ENCODE measurements around the gene TMEM260.

DNA sequence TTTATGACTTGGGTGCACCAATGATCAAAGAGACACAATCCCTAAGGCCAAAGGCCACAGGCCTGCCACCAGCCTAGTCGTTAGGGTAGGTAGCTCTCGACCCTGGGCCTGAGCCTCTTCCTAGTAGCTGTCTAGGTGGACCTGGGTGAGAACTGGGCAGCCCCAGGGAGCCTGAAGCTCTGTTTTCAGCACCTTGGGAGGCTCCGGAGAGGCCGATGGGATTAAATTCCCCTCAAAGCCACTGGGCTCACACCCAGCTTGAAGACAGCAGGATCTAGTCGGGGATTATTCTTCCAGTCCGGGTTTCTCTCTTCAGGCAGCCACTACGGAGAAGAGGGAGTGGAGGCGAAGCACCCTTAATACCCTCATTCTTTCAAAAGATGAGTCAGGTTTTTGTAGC, 79.8 kb downstream of the TMEM260 start:
- TF ChIP-seq ESRRA (IDR thresholded peaks at IDR 0.05; ENCODE audit: low read length) (no peak), SRF (IDR thresholded peaks at IDR 0.05; ENCODE audit: low read depth in 2 of 2, low read length in 2 of 2) (no peak), ZZZ3 (IDR thresholded peaks at IDR 0.05; ENCODE audit: control insufficient read depth, insufficient read length, low read depth) (no peak), CHD1 (IDR thresholded peaks at IDR 0.05; ENCODE audit: low read depth, low read length) (no peak), DPF2 (IDR thresholded peaks at IDR 0.05) (no peak), EGR1 (IDR thresholded peaks at IDR 0.05; ENCODE audit: borderline replicate concordance in 1 of 2, low read depth in 2 of 2, low read length in 2 of 2) (no peak)
- TF ChIP-seq, protein P1, sequence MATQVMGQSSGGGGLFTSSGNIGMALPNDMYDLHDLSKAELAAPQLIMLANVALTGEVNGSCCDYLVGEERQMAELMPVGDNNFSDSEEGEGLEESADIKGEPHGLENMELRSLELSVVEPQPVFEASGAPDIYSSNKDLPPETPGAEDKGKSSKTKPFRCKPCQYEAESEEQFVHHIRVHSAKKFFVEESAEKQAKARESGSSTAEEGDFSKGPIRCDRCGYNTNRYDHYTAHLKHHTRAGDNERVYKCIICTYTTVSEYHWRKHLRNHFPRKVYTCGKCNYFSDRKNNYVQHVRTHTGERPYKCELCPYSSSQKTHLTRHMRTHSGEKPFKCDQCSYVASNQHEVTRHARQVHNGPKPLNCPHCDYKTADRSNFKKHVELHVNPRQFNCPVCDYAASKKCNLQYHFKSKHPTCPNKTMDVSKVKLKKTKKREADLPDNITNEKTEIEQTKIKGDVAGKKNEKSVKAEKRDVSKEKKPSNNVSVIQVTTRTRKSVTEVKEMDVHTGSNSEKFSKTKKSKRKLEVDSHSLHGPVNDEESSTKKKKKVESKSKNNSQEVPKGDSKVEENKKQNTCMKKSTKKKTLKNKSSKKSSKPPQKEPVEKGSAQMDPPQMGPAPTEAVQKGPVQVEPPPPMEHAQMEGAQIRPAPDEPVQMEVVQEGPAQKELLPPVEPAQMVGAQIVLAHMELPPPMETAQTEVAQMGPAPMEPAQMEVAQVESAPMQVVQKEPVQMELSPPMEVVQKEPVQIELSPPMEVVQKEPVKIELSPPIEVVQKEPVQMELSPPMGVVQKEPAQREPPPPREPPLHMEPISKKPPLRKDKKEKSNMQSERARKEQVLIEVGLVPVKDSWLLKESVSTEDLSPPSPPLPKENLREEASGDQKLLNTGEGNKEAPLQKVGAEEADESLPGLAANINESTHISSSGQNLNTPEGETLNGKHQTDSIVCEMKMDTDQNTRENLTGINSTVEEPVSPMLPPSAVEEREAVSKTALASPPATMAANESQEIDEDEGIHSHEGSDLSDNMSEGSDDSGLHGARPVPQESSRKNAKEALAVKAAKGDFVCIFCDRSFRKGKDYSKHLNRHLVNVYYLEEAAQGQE (IDR thresholded peaks at IDR 0.05; ENCODE audit: low read depth, low read length): no peak
- TF ChIP-seq, protein P2, sequence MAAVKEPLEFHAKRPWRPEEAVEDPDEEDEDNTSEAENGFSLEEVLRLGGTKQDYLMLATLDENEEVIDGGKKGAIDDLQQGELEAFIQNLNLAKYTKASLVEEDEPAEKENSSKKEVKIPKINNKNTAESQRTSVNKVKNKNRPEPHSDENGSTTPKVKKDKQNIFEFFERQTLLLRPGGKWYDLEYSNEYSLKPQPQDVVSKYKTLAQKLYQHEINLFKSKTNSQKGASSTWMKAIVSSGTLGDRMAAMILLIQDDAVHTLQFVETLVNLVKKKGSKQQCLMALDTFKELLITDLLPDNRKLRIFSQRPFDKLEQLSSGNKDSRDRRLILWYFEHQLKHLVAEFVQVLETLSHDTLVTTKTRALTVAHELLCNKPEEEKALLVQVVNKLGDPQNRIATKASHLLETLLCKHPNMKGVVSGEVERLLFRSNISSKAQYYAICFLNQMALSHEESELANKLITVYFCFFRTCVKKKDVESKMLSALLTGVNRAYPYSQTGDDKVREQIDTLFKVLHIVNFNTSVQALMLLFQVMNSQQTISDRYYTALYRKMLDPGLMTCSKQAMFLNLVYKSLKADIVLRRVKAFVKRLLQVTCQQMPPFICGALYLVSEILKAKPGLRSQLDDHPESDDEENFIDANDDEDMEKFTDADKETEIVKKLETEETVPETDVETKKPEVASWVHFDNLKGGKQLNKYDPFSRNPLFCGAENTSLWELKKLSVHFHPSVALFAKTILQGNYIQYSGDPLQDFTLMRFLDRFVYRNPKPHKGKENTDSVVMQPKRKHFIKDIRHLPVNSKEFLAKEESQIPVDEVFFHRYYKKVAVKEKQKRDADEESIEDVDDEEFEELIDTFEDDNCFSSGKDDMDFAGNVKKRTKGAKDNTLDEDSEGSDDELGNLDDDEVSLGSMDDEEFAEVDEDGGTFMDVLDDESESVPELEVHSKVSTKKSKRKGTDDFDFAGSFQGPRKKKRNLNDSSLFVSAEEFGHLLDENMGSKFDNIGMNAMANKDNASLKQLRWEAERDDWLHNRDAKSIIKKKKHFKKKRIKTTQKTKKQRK (IDR thresholded peaks at IDR 0.05; ENCODE audit: low read depth, low read length): no peak
- TF ChIP-seq, protein P3, sequence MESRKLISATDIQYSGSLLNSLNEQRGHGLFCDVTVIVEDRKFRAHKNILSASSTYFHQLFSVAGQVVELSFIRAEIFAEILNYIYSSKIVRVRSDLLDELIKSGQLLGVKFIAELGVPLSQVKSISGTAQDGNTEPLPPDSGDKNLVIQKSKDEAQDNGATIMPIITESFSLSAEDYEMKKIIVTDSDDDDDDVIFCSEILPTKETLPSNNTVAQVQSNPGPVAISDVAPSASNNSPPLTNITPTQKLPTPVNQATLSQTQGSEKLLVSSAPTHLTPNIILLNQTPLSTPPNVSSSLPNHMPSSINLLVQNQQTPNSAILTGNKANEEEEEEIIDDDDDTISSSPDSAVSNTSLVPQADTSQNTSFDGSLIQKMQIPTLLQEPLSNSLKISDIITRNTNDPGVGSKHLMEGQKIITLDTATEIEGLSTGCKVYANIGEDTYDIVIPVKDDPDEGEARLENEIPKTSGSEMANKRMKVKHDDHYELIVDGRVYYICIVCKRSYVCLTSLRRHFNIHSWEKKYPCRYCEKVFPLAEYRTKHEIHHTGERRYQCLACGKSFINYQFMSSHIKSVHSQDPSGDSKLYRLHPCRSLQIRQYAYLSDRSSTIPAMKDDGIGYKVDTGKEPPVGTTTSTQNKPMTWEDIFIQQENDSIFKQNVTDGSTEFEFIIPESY (IDR thresholded peaks at IDR 0.05): no peak

All from GM12878 (cell line).